ENCODE measurements around the gene ASS1.

DNA sequence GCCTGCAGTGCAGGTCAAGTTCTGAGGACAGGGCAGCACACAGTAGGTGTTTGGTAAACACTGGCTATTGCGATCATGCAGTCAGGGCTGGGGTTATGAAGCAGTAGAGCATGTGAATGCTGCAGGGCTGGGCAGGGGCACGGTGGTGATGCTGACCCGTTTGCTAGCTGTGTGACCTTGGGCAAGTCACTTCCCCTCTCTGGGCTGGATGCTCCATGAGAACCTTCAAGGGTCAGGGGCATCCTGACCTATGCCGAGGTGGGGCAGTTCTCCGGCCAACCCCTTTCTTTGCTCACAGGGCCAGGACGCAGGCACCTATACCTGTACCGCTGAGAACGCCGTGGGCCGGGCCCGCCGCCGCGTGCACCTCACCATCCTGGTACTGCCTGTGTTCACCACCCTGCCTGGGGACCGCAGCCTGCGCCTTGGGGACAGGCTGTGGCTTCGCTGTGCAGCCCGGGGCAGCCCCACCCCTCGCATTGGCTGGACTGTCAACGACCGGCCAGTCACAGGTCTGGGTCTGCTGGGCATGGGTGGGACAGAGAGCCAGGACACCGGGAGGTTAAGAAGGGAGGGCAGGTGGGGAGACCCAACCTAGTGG lies 39.0 kb upstream of the ASS1 start:
- TF ChIP-seq, protein P1, sequence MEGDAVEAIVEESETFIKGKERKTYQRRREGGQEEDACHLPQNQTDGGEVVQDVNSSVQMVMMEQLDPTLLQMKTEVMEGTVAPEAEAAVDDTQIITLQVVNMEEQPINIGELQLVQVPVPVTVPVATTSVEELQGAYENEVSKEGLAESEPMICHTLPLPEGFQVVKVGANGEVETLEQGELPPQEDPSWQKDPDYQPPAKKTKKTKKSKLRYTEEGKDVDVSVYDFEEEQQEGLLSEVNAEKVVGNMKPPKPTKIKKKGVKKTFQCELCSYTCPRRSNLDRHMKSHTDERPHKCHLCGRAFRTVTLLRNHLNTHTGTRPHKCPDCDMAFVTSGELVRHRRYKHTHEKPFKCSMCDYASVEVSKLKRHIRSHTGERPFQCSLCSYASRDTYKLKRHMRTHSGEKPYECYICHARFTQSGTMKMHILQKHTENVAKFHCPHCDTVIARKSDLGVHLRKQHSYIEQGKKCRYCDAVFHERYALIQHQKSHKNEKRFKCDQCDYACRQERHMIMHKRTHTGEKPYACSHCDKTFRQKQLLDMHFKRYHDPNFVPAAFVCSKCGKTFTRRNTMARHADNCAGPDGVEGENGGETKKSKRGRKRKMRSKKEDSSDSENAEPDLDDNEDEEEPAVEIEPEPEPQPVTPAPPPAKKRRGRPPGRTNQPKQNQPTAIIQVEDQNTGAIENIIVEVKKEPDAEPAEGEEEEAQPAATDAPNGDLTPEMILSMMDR (conservative IDR thresholded peaks at IDR 0.05): no peak
- TF ChIP-seq EZH2 (IDR thresholded peaks at IDR 0.05; ENCODE audit: low read depth): no peak

Measured in PC-9 (cell line).